Karpas-422 (cell line): ENCODE data around the gene PIP. TPM values are rescaled to one million over a fixed set of nuclear protein-coding genes. Genes with fewer than 3 reads are reported as not detected.
"Not testable (repeated sequence)": the region's sequence is repeated elsewhere in the genome, so short reads cannot be mapped to it uniquely, and the experiment has no call there.

ENCODE experiments used
- DNase-seq: peaks from one replicate; pipeline ENCODE4 v3.0.0-alpha.2; 2015
- H2AFZ ChIP-seq: fragments of 200-600 bp; sonication (generic); 2 replicates; pipeline ENCODE4 v1.6.1; 2014; ENCODE audit warnings: antibody characterized with exemption, low read length, mixed read lengths
- H3K27ac ChIP-seq: fragments of 200-600 bp; sonication (generic); 2 replicates; pipeline ENCODE4 v1.5.1; 2014; ENCODE audit warnings: mild to moderate bottlenecking, low read length, moderate library complexity
- H3K27me3 ChIP-seq: fragments of 200-600 bp; sonication (generic); 2 replicates; pipeline ENCODE4 v1.6.1; 2014; ENCODE audit warnings: low read length, mixed read lengths
- H3K36me3 ChIP-seq: fragments of 200-600 bp; sonication (generic); 2 replicates; pipeline ENCODE4 v1.6.1; 2014; ENCODE audit warnings: low read length, mixed read lengths; ENCODE audit not compliant: insufficient read depth
- H3K4me1 ChIP-seq: fragments of 200-600 bp; sonication (generic); 2 replicates; pipeline ENCODE4 v1.6.1; 2014; ENCODE audit warnings: mild to moderate bottlenecking, low read length, mixed read lengths
- H3K4me2 ChIP-seq: fragments of 200-600 bp; sonication (generic); 2 replicates; pipeline ENCODE4 v1.6.1; 2014; ENCODE audit warnings: low read length, low read depth, mild to moderate bottlenecking; ENCODE audit not compliant: poor library complexity, severe bottlenecking
- H3K4me3 ChIP-seq: fragments of 200-600 bp; sonication (generic); 2 replicates; pipeline ENCODE4 v1.5.1; 2014; ENCODE audit warnings: mild to moderate bottlenecking, antibody characterized with exemption, low read length, mixed read lengths
- H3K79me2 ChIP-seq: fragments of 200-600 bp; sonication (generic); 2 replicates; pipeline ENCODE4 v1.6.1; 2014; ENCODE audit warnings: mild to moderate bottlenecking, low read length, mixed read lengths
- H3K9ac ChIP-seq: fragments of 200-600 bp; sonication (generic); 2 replicates; pipeline ENCODE4 v1.6.0; 2014; ENCODE audit warnings: low read length
- H3K9me2 ChIP-seq: fragments of 200-600 bp; sonication (generic), shearing (Covaris generic); replicated peaks from 2 replicates; pipeline ENCODE4 v1.6.0; 2014; ENCODE audit warnings: mild to moderate bottlenecking, low read length, moderate library complexity; ENCODE audit not compliant: insufficient read depth
- H3K9me3 ChIP-seq: fragments of 300-700, 200-600 bp; sonication (generic); 2 replicates; pipeline ENCODE4 v1.6.1; 2014; ENCODE audit warnings: low read length, mixed read lengths
- H4K20me1 ChIP-seq: fragments of 200-600 bp; sonication (generic); 2 replicates; pipeline ENCODE4 v1.6.1; 2014; ENCODE audit warnings: mild to moderate bottlenecking, antibody characterized with exemption, low read length, low read depth; ENCODE audit not compliant: insufficient read depth
- total RNA-seq: library from RNA; depleted of rRNA; stranded (reverse); fragments of >200 nt; shearing (Covaris generic); gene quantifications from 2 replicates; pipeline ENCODE4 v1.2.3, GENCODE V29; 2014; ENCODE audit warnings: low replicate concordance; rRNA removed

PIP gene
- total RNA-seq, 1 experiment from 2014 or later = not detected

DNA sequence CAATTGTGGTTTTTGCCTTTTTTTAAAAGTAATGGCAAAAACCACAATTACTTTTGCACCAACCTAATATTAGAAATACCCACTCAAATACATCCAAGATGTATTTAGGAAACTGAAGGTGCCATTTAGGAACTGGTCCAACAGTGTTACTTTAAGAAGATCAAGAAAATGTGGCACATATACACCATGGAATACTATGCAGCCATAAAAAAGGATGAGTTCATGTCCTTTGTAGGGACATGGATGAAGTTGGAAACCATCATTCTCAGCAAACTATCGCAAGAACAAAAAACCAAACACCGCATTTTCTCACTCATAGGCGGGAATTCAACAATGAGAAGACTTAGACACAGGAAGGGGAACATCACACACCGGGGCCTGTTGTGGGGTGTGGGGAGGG lies 48.9 kb downstream of the PIP start:
- not testable (repeated sequence) for H3K4me2 ChIP-seq, H3K27me3 ChIP-seq, H3K9ac ChIP-seq

DNA sequence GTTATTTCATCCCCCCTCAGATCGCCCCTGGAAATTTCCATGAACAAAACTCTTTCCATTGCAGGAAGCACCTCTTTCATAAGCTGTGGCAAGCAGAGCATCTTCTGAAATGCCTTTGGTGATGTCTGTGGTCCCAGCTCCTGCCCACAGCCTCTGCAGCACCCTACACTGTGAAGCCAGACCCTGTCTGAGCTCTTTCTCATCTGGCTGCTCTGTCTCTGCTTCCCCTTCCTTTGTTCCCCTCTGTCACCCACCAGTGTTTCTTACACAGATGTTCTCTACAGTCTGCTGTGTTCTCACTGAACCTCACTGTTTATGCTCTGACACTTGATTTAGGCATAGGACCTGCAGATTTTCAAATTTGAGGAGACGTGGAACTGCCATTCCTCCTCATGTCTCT lies 49.5 kb downstream of the PIP start:
- no peaks in the 10 kb centered on the region for H3K27me3 ChIP-seq
- no peaks in the 10 kb centered on the region for H3K79me2 ChIP-seq
- no peak overlapping the region for H3K27ac ChIP-seq
- peaks cover 10% of the 10 kb centered on the region for H3K9me3 ChIP-seq
- H3K4me2 ChIP-seq = no peak overlapping the region
- no peaks in the 10 kb centered on the region for H4K20me1 ChIP-seq
- H3K36me3 ChIP-seq = no peaks in the 10 kb centered on the region
- no peaks in the 10 kb centered on the region for H3K9me2 ChIP-seq
- H2AFZ ChIP-seq = no peak overlapping the region
- DNase-seq = no peak
- peaks cover 11% of the 10 kb centered on the region for H3K4me1 ChIP-seq
- no peak overlapping the region for H3K9ac ChIP-seq
- no peak overlapping the region for H3K4me3 ChIP-seq

More for the DNA sequence above, 48.9 kb downstream of the PIP start:
- DNase-seq, H3K79me2 ChIP-seq, H2AFZ ChIP-seq, H3K27ac ChIP-seq, H3K36me3 ChIP-seq, H3K4me3 ChIP-seq, H4K20me1 ChIP-seq, H3K9me2 ChIP-seq: not testable (repeated sequence)
- peaks cover 11% of the 10 kb centered on the region for H3K4me1 ChIP-seq
- H3K9me3 ChIP-seq = peaks cover 10% of the 10 kb centered on the region

DNA sequence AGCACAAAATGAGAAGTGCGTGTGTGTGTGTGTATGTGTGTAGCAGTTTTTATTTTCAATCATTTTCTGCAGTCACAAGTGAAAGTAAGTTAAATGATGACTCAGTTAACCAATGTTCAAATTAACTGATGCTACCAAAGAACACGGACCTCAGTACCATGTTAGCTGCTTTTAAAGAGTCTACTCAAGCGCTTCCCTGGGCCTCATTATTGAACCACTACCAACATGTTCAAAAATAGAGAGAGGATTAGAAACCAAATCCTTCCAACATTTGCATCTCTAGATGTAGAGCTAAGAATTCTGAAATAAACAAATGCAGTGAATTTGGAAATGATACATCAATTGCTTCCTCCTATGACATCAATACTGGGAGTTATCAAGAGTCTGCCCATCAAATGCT lies 51.1 kb downstream of the PIP start, which contains the start of gene TAS2R39:
TSS of gene TAS2R39 (plus strand) at position 396 of the 400 bp plus-strand sequence. CDS start at position 396, 0 bp downstream.
- Histone ChIP-seq H3K79me2 (no peaks in the 10 kb centered on the region), H3K27me3 (no peaks in the 10 kb centered on the region), H2AFZ (no peak within 1 kb of the TSS), H3K9me2 (no peaks in the 10 kb centered on the region), H3K9me3 (peaks cover 3% of the 10 kb centered on the region), H3K4me3 (no peak within 1 kb of the TSS), H3K4me1 (peaks cover 11% of the 10 kb centered on the region), H3K36me3 (no peaks in the 10 kb centered on the region), H3K27ac (no peak within 1 kb of the TSS), H3K9ac (no peak within 1 kb of the TSS), H4K20me1 (no peaks in the 10 kb centered on the region), H3K4me2 (peak within 1 kb of the TSS; percentile 9)
- DNase-seq = peak; percentile 66

DNA sequence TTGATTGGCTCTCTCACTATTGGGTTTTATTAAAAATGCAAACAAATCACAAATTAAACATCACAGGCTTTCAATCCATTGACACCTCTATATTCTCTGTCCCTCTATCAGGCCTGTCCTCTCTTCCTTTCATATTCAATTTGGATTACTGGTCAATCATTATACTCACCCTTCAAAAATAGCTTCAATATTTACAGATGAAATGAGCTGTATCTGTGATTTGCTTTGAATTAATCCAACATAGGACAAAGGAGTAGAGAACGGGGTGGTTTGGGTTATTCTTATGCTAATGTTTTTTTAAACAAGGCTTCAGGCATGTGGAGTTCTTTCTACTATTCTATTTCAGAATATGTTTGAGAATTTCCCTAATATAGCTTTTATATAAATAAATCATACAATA lies 53.7 kb downstream of the PIP start:
- H3K4me1 ChIP-seq = peaks cover 11% of the 10 kb centered on the region
- no peak overlapping the region for H3K27ac ChIP-seq
- H2AFZ ChIP-seq = no peak overlapping the region
- H3K4me2 ChIP-seq = no peak overlapping the region
- H3K9me2 ChIP-seq = no peaks in the 10 kb centered on the region
- H3K4me3 ChIP-seq = no peak overlapping the region
- H3K79me2 ChIP-seq = no peaks in the 10 kb centered on the region
- H3K9me3 ChIP-seq = no peaks in the 10 kb centered on the region
- no peaks in the 10 kb centered on the region for H4K20me1 ChIP-seq
- H3K9ac ChIP-seq = no peak overlapping the region
- no peaks in the 10 kb centered on the region for H3K27me3 ChIP-seq
- H3K36me3 ChIP-seq = no peaks in the 10 kb centered on the region
- DNase-seq = no peak

DNA sequence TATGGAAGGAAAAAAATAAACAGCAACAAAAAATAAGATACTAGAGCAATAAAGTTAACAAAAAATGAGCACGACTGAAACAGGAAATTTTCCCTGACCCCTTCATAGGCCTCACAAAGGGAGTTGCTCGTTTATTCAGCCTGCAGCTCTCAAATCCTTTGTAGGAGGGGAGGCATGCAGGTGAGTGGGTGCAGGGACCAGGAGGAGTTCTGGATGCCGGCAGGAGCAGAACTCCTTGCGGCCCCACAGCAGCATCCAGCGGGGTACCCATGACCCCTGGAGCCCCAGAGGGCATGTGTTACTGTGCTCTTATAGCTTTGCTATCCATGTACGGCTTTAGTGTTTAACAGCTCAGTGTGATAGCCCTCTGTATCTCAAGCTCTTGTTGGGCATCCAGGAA lies 57.1 kb downstream of the PIP start:
- Histone ChIP-seq H4K20me1 (no peaks in the 10 kb centered on the region), H3K27ac (no peak overlapping the region), H3K9me2 (no peaks in the 10 kb centered on the region), H3K27me3 (no peaks in the 10 kb centered on the region), H3K4me3 (no peak overlapping the region), H3K4me2 (no peak overlapping the region), H3K36me3 (no peaks in the 10 kb centered on the region), H3K79me2 (no peaks in the 10 kb centered on the region), H3K4me1 (no peaks in the 10 kb centered on the region), H3K9me3 (no peaks in the 10 kb centered on the region), H3K9ac (no peak overlapping the region), H2AFZ (no peak overlapping the region)
- no peak for DNase-seq

Other genes with a start within 250 kb of the PIP start
- gene TRPV6, start 246.3 kb upstream of the PIP start, total RNA-seq = 0.07 TPM in 1 of 2 replicates, not detected in the other
- not detected in 2 replicates for gene TRPV5, start 198.3 kb upstream of the PIP start, total RNA-seq
- not detected in 2 replicates for gene LLCFC1, start 192.6 kb upstream of the PIP start, total RNA-seq
- 0.36 TPM in 1 of 2 replicates, not detected in the other for gene KEL, start 169.7 kb upstream of the PIP start, total RNA-seq
- gene OR9A2, start 104.9 kb upstream of the PIP start, total RNA-seq = not detected in 2 replicates
- gene OR6V1, start 79.7 kb upstream of the PIP start, total RNA-seq = not detected in 2 replicates
- not detected in 2 replicates for gene TAS2R39, start 51.3 kb downstream of the PIP start, total RNA-seq
- gene TAS2R40, start 90.0 kb downstream of the PIP start, total RNA-seq = not detected in 2 replicates
- 156 and 174 TPM in 2 replicates for gene GSTK1, start 131.4 kb downstream of the PIP start, total RNA-seq
- not detected in 2 replicates for gene TMEM139, start 152.9 kb downstream of the PIP start, total RNA-seq
- gene CASP2, start 156.3 kb downstream of the PIP start, total RNA-seq = 22.3 and 23.4 TPM in 2 replicates
- not detected in 2 replicates for gene CLCN1, start 184.0 kb downstream of the PIP start, total RNA-seq
- 0.11 TPM in 1 of 2 replicates, not detected in the other for gene FAM131B, start 230.6 kb downstream of the PIP start, total RNA-seq
- gene ZYX, start 249.3 kb downstream of the PIP start, total RNA-seq = 9.2 and 12.0 TPM in 2 replicates